ENCODE results near the gene ANXA11. TPM values are rescaled to one million over a fixed set of nuclear protein-coding genes. Genes with fewer than 3 reads are reported as not detected.

The ANXA11 gene
- total and polyA plus RNA-seq, 2 of the 4 experiments (the other 2 are of a cell fraction), result 39.4 to 109 TPM

DNA sequence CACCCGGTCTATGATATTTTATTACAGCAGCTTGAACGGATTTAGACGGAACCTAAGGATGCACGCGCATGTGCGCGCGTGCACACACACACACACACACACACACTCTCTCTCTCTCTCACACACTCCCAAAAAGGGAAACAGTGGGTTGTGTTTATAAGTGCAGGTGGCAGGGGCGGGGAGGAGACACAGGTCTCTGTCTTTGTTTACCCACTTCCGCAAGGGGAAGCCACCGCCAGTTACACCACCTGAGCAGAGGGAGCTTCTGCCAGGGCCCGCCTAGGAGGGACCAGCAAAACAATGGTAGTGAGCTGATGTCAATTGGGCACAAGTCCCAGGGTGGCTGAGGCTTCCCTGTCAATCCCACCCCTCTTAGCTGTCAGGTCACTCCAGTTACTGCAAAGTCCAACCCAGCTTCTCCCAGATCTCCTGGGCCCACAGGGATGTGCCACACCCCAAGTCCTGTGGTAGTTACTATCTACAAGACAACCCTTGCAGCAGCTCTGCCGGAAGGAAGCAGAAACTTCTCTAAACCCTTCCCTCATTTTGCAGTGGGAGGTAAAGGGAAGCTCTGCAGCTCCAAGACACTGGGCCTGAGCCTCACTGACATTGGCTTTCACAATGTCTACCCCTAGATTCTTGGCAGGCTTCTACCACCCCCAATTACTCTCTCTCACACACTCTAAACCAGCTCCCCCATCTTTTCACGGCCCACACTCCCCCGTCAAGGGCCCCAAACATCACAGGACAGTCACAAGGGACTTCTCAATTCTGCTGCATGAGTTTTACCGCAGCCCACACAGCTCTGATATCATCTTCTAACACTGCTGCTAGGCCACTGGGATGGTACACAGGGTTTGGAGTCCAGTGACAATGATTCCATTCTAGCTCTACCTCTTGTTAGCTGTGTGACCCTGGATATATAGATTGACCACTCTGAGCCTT is 17.6 kb downstream of the ANXA11 start (continued):
- TF ChIP-seq, protein P1, sequence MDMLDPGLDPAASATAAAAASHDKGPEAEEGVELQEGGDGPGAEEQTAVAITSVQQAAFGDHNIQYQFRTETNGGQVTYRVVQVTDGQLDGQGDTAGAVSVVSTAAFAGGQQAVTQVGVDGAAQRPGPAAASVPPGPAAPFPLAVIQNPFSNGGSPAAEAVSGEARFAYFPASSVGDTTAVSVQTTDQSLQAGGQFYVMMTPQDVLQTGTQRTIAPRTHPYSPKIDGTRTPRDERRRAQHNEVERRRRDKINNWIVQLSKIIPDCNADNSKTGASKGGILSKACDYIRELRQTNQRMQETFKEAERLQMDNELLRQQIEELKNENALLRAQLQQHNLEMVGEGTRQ (IDR thresholded peaks at IDR 0.05; ENCODE audit: low read depth, low read length), result no peak

DNA sequence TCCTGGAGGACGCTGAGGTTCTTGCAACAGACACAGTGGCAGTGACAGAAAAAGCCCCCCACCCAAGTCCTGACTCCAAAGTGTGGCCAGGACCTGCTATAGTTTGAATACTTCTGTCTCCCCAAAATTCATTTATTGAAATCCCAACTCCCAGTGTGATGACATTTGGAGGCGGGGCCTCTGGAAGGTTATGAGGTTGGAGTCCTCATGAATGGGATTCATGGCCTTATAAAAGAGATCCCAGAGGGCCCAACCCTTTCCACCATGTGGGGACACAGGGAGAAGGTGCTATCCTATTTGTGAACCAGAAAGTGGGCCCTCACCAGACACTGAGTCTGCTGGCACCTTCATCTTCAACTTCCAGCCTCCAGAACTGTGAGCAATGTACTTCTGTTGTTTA is 18.3 kb downstream of the ANXA11 start:
- intact Hi-C loops (cut with micrococcal nuclease), result no loop called here
- H3K4me2 ChIP-seq (ENCODE audit: low read depth, low read length), result no peak overlapping the region
- H3K36me3 ChIP-seq (ENCODE audit: control insufficient read depth, insufficient read depth, low read length), result peaks cover 4% of the 10 kb centered on the region; the same call in 1 of the 2 replicates
- peaks cover 60% of the 10 kb centered on the region for H3K9me1 ChIP-seq (ENCODE audit: insufficient read depth, low read length)
- H4K91ac ChIP-seq (ENCODE audit: insufficient read depth, low read depth, low read length), result no peak overlapping the region
- dilution Hi-C loops (cut with HindIII; ENCODE audit: low sequenced_read_pairs, unreplicated experiment), result no loop called here
- in situ Hi-C loops (cut with MboI; ENCODE audit: low sequenced_read_pairs), result no loop called here
- H3K23ac ChIP-seq (ENCODE audit: low read depth, low read length), result no peak overlapping the region
- peaks cover 34 to 89% of the 10 kb centered on the region in 2 experiments for H3K79me1 ChIP-seq (ENCODE audit: low read depth in 1 of 2, low read length in 2 of 2)
- no peak overlapping the region for H3K56ac ChIP-seq (ENCODE audit: extremely low read depth, insufficient read depth, low read length)
- H4K5ac ChIP-seq (ENCODE audit: low read depth, low read length), result no peak overlapping the region
- BruUV-seq (replicated peaks), result no TSS peak
- no peak overlapping the region for H3K27ac ChIP-seq (ENCODE audit: insufficient read depth, low read length)
- H2AK9ac ChIP-seq (replicated peaks; ENCODE audit: low read depth, low read length, poor library complexity), result no peak overlapping the region
- H3K4me1 ChIP-seq (ENCODE audit: control insufficient read depth, insufficient read depth, low read length), result peaks cover 20% of the 10 kb centered on the region
- H2BK20ac ChIP-seq (ENCODE audit: low read depth, low read length), result no peak overlapping the region
- no peak overlapping the region for H2BK15ac ChIP-seq (ENCODE audit: low read depth, low read length)
- H3K14ac ChIP-seq (replicated peaks; ENCODE audit: low read depth, low read length), result no peak overlapping the region
- POLR2A ChIA-PET (ENCODE audit: unreplicated experiment), result no interaction called here
- H3K27me3 ChIP-seq (ENCODE audit: control insufficient read depth, insufficient read depth, low read length), result no peaks in the 10 kb centered on the region
- no peak overlapping the region for H2AFZ ChIP-seq (replicated peaks; ENCODE audit: low read length, poor library complexity)
- no CpG with 5 or more reads among the region's 2 CpGs for WGBS, 2 experiments (ENCODE audit: extremely low coverage in 2 of 2, insufficient read length in 1 of 2)
- no peak overlapping the region for H3K4ac ChIP-seq (ENCODE audit: low read depth, low read length)
- no peak overlapping the region for H2BK5ac ChIP-seq (ENCODE audit: low read depth, low read length, poor library complexity, severe bottlenecking)
- no peak overlapping the region for H3K4me3 ChIP-seq (ENCODE audit: insufficient read depth, low read depth, low read length)
- H2BK120ac ChIP-seq (ENCODE audit: low read depth, low read length), result no peak overlapping the region
- H3K9ac ChIP-seq (ENCODE audit: low read depth, low read length), result no peak overlapping the region
- H3K18ac ChIP-seq (ENCODE audit: low read depth, low read length), result no peak overlapping the region
- no peak overlapping the region for H4K8ac ChIP-seq (ENCODE audit: low read depth in 2 of 2, low read length in 2 of 2)
- H3K9me3 ChIP-seq (ENCODE audit: control insufficient read depth, insufficient read depth, low read length), result no peaks in the 10 kb centered on the region
- H4K20me1 ChIP-seq (ENCODE audit: insufficient read depth, low read length), result peaks cover 90% of the 10 kb centered on the region
- DNase-seq, result no peak
- CTCF ChIA-PET, result no interaction called here
- no peak overlapping the region for H2AK5ac ChIP-seq (ENCODE audit: low read depth, low read length)
- ATAC-seq (ENCODE audit: low read depth), result no peak
- TF ChIP-seq POLR2A (IDR thresholded peaks at IDR 0.05; ENCODE audit: low read depth, low read length) (no peak), SMC3 (IDR thresholded peaks at IDR 0.05; ENCODE audit: low read depth, low read length) (no peak), MAFK (IDR thresholded peaks at IDR 0.05; ENCODE audit: low read depth, low read length) (no peak), MXI1 (IDR thresholded peaks at IDR 0.05; ENCODE audit: borderline replicate concordance, low read depth, low read length) (no peak), RCOR1 (IDR thresholded peaks at IDR 0.05; ENCODE audit: insufficient replicate concordance, low read length) (no peak), CHD1 (IDR thresholded peaks at IDR 0.05; ENCODE audit: low read depth, low read length) (no peak), CEBPB (IDR thresholded peaks at IDR 0.05; ENCODE audit: low read depth, low read length) (no peak), NFE2L2 (IDR thresholded peaks at IDR 0.05; ENCODE audit: low read depth, low read length) (no peak), MAZ (IDR thresholded peaks at IDR 0.05; ENCODE audit: borderline replicate concordance, low read depth, low read length) (no peak), FOS (IDR thresholded peaks at IDR 0.05; ENCODE audit: low read depth, low read length) (no peak), BHLHE40 (IDR thresholded peaks at IDR 0.05; ENCODE audit: low read depth, low read length) (no peak)
- TF ChIP-seq, protein P2, sequence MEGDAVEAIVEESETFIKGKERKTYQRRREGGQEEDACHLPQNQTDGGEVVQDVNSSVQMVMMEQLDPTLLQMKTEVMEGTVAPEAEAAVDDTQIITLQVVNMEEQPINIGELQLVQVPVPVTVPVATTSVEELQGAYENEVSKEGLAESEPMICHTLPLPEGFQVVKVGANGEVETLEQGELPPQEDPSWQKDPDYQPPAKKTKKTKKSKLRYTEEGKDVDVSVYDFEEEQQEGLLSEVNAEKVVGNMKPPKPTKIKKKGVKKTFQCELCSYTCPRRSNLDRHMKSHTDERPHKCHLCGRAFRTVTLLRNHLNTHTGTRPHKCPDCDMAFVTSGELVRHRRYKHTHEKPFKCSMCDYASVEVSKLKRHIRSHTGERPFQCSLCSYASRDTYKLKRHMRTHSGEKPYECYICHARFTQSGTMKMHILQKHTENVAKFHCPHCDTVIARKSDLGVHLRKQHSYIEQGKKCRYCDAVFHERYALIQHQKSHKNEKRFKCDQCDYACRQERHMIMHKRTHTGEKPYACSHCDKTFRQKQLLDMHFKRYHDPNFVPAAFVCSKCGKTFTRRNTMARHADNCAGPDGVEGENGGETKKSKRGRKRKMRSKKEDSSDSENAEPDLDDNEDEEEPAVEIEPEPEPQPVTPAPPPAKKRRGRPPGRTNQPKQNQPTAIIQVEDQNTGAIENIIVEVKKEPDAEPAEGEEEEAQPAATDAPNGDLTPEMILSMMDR (conservative IDR thresholded peaks at IDR 0.05; ENCODE audit: low read depth, low read length), result no peak
- TF ChIP-seq, protein P1 (IDR thresholded peaks at IDR 0.05; ENCODE audit: low read depth, low read length), result no peak
